A673 (cell line): ENCODE measurements around the gene SLC24A4.

Experiments used
- EZH2 ChIP-seq: fragments of 200-600 bp; sonication (generic); IDR thresholded peaks from 2 replicates; pipeline ENCODE4 v1.6.1; 2017; ENCODE audit warnings: borderline replicate concordance, low read depth, mild to moderate bottlenecking, mixed read lengths, antibody characterized with exemption, low read length; ENCODE audit not compliant: poor library complexity, severe bottlenecking
- TF ChIP-seq, protein P1 (sequence below): fragments of 300-800, 200-600 bp; sonication (generic); conservative IDR thresholded peaks from 2 replicates; pipeline ENCODE4 v1.5.1; 2017; ENCODE audit warnings: low read depth, mild to moderate bottlenecking, antibody characterized with exemption, low read length, moderate library complexity, mixed read lengths

DNA sequence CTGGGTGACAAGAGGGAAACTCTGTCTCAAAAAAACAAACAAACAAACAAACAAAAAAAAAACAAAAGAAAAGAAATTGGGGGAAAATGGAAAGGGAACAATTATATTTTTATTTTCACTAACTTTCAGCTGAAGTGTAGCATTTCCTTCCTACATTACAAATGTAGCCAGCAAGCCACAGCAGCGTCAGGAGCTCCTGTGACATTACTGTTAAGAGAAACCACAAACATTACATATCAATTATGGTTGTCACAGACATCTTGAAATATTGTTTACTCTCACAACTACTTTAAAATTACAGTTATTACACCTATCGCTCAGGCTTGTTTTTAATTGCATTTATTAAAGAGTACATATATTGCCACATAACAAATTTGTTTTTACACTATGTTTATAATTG lies 49.8 kb upstream of the SLC24A4 start:
- TF ChIP-seq, protein P1, sequence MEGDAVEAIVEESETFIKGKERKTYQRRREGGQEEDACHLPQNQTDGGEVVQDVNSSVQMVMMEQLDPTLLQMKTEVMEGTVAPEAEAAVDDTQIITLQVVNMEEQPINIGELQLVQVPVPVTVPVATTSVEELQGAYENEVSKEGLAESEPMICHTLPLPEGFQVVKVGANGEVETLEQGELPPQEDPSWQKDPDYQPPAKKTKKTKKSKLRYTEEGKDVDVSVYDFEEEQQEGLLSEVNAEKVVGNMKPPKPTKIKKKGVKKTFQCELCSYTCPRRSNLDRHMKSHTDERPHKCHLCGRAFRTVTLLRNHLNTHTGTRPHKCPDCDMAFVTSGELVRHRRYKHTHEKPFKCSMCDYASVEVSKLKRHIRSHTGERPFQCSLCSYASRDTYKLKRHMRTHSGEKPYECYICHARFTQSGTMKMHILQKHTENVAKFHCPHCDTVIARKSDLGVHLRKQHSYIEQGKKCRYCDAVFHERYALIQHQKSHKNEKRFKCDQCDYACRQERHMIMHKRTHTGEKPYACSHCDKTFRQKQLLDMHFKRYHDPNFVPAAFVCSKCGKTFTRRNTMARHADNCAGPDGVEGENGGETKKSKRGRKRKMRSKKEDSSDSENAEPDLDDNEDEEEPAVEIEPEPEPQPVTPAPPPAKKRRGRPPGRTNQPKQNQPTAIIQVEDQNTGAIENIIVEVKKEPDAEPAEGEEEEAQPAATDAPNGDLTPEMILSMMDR, result no peak
- TF ChIP-seq EZH2, result no peak
